Activated CD4-positive, alpha-beta T cell treated with anti-CD3 and anti-CD28 coated beads, Interleukin-2, Interleukin-4, amounts not matched to agents 100 ng/mL and 50 ng/mL, durations not matched to agents 16 hours and 8 hours (primary cell): ENCODE measurements around the gene LRRC3.

Source experiments
- DNase-seq: peaks from one replicate; pipeline ENCODE4 v3.0.0-alpha.2; 2020; ENCODE audit warnings: low spot score

Gene LRRC3

DNA sequence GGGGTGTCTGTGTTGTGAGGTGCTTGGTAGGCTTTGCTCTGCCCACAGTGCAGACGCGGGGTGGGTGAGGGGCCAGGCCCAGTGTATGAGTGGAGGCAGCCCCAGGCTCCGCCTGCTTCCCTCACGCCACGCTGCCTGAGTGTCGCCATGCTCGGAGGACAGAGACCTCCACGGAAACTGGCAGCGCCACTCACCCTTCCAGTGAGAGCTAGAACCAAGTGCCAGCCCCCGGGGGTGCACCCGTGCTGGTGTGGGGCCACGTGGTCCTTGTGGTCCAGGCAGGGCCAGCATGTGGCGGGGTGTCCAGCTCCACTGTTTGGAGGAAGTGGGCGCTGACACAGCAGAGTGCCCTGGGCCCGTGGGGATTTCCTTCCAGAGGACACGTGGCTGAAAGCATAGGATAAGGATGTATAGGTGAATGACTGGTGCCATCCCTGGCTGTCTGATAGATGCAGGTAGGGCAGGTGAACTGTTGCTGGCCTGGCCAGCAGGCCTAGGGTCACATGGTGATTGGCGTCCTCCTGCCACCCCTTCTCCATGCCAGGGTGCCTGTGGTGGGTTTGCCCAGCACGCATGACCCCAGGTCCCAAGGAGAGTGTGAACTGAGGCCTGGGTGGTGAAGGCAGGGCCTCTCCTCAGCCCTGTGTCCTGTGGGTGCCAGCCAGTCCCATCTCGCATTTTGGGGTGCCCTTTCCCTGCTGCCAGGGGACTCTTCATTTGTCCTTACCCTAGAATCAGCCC lies 3.8 kb downstream of the LRRC3 start:
- DNase-seq: no peak

DNA sequence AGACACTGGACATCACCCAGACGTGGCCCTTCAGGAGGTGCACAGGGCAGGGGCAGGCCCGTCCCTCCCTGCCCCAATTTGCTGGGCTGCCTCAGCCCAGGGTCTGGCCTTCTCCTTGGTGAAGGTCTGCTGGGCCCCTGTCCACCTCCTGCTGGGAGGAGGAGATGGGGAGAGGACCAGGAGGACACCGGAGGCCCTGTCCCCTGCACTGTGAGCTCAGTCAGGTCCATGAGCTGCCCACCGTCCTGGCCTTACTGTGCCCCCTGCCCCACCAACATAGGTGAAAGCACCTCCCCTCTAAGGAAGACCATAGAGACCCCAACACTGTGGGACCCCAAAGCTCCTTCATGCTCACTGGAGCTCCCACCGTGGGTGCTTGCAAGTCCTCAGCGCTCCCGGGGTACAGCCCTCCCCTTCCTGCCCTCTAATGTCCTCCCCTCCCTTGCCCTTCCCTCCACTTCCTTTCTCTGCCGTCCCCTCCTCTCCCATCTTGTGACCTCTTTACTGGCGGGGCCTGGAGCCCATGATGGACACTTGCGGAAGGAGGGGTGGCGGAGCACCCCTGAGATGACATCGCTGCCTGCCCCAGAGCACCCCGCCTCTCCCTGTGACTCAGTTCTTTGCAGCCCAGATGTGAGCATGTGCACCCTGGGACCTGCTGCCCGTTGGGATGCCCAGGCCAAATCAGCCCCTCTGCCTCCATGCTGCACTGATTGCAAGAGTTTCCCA lies 4.6 kb downstream of the LRRC3 start:
- no peak for DNase-seq

DNA sequence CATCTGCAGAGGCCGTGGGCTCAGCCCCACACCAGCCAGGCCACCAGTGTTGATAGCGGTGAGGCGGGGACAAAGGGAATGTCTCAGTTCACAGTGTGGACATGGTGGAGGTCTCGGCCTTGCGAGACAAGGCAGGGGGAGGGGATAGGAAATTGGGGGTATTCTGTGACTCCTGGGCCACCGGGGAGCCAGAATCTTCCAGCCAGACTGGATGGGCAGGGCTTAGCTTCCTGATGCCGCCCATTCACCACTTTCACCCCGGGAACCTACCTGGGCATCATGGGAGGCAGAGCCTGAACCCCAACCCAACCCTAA lies 5.1 kb downstream of the LRRC3 start:
- DNase-seq: no peak

DNA sequence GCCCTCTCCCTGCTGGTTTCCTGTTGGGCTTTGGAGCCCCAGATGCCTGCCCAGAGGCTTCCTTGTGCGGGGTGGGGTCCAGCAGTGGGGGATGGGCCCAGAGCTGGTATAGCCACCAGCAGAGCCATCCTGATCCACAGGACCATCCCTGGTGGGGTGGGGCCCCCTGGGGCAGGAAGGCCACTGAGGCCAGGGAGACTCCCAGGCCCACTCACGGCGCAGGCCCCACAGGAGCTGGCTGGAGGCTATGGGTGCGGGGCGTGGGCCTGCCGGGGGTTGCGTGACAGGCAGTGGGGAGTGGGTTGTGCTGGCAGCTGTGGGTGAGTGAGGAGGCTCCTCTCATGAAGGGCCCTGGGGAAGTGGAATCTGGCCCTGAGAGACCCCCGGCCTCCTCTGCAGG lies 5.7 kb downstream of the LRRC3 start:
- no peak for DNase-seq

DNA sequence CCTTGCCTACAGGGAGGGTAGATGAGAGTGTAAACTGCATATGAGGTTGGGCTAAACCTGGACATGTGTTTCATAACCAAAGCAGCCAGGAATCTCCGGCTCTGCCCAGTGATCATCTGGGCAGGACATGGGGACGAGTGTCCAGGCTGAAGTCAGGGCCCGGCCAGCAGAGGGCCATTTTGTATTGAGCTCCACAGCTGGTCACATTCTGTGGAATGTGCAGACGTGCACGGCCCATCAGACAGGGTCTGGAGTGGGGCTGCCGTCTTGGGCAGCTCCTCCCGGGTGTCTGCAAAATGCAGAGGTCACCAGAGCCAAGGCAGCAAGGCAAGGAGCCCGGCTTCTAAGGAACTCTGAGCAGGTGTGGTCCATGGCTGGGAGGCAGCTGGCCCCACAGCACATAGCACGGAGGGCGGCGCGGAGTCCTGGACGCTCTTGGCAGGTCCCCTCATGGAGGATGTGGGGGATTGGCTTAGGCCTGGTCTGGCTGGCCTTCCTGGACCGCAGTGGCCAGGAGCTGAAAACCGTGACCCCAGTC lies 6.2 kb downstream of the LRRC3 start:
- DNase-seq: no peak

DNA sequence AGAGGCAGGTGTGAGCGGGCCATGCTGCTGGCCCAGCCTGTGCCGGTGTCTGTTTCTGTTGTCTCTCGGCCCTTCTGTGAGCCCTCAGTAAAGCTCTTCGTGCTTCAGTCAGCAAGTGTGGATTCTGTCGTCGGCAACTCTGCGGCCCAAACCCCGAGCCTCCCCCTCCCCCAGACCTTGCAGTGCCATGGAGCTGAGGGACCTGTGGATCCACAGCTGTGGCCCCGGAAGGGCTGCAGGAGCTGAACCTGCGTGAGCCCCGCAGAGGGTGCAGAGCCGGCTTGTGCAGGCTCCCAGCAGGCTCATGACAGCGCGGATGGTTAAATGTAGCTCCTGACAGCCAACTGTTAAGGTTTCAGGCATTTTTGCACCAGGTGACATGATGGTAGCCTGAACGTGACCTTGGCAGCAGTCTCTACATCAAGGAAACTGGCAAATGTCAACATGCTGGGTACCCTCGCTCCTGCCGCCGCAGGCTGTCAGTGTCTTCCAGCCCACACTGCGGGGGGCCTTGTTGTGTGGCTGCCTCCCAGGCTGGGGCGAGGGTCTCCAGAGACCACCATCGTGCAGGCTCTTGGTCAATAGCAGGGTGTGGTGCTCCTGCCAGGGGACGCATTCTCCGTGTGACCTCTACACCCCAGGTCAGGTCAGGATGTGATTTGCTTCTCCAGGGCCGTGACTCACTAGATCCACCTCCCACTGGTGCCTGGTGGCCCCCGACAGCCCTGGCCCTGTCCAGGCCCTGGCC lies 7.0 kb downstream of the LRRC3 start:
- no peak for DNase-seq

DNA sequence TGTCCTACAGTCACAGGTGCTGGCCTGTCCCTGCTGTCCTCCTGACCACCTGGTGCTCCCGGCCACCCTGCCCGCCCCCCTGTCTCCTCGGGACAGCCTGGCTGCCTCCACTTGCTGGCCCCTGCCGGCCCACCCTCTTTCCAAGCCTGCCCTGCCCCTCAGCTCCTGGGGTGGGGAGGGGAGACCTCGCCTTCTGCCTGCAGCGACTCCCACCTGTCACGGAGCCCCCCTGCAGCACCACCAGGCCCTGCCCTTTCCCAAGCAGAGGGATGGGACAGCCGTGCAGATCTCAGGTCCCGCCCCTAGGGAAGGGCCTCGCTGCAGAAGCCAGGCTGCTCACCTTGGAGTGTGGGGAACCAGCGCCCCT lies 7.5 kb downstream of the LRRC3 start:
- no peak for DNase-seq

DNA sequence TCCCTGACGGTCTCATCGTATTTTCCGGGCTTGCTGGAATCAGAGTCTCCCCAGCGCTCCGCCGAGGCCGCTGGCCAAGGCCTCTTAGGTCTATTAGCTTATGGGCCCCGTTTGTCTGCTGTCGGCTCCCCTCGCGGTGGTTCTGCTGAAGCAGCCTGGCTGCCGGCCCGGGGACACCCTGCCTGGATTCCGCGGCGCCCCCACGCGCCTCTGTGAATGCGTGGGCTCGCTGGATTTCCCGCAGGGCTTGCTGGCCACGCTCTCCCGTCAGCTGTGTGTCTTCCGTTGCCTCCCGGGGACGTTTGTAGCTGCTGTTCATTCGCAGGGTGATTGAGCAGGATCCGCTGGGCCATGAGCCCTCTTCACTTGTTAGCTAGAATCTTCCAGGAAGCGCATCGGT lies 8.4 kb downstream of the LRRC3 start:
- no peak for DNase-seq

DNA sequence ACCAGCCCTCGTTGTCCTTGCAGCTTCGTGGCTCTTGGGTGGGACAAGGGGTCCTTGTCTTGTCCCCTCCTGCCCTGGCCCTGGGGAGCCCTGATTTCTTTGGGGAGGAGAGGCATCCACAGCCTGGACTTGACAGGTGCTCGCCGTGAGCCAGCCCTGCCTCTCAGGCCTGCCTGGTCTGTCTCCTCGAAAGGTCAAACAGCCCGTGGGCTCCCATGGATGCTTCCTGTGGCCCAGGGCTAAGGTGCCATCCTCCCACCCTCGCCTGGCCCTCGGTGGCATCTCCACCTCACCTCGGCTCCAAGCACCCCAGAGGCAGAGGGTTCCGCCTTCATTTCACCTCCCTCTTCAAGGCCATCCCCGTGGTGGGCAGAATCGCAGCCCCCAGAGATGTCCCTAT lies 9.0 kb downstream of the LRRC3 start:
- no peak for DNase-seq

DNA sequence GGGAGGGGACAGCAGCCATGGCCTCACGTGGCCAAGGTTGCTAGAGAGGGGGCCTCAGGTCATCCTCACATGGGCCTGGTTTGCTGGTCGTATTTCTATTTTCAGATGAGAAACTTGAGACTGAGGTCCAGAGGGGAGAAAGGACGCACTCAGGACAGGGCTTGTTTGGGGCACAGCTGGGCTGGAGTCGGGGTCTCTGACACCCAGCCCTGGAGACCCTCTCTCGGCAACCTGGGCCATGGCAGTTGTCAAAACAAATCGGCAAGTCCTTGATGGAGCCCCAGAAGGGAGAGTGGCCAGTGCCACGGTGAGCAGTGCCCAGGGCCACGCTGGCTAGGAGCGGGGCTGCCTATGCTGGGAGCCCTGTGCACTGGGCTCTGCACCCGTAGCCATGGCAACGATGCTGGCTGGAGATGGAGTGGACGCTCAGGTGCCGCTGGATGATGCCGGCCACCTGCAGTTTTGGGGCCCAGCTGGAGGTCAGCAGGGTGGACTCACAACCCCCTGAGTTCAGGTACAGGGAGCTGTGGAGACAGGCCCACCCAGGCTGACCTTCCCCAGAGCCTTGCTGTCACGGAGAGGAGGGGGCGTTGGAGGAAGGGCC lies 11.1 kb downstream of the LRRC3 start:
- DNase-seq: no peak

DNA sequence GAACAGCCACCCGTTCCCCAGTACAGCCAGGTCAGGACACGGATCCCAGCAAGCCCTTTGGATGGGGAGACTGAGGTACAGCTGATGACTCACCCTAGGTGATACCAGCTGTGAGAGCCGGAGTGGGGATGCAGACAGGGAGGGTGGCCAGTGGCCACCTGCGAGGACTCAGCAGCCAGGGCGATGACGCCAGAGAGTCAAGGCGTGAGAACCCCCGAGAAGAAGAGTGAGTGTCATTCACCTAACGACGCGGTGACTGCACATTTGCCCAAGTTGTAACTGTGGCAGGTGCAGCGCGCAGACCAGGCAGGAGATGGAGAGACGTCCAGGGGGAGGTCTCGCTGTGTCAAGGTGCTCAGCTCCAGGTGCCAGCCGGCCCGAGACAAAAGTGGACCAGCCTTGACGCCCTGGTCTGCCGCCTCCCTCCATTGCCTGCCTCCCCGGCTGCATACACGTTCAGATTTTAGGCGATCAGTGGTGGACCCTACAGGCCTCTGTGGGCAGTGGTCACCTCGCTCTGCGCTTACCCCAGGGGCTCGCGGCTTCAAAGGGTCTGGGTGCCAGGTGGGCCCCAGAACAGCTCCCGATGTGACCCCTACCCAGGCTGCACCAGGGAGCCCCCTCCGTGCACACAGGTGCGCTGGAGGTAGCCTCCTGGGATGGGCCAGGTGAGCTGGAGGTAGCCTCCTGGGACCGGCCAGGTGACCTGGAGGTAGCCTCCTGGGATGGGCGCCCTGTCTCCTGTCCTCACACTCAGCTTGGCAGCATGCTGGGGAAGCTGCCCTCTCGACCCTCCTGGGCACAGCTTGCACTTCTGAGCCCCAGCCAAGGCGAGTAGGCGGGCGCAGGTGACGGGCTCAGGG lies 11.9 kb downstream of the LRRC3 start:
- no peak for DNase-seq

DNA sequence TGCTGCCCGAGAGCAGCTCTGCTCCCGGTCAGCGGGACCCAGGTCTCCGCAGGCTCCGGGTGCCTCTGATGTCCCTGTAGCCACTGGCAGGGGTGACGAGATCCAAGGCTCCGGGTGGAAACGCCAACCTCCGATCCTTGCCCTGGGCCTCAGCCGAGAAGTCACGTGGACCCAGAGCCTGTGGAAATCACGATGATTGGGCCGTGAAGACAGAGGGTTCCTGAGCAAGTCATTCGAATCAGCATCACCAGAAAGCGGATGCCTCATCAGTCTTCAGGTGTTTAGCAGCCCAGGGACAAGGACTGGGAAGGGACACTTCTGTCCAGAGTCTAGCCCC lies 12.5 kb downstream of the LRRC3 start:
- DNase-seq: no peak

DNA sequence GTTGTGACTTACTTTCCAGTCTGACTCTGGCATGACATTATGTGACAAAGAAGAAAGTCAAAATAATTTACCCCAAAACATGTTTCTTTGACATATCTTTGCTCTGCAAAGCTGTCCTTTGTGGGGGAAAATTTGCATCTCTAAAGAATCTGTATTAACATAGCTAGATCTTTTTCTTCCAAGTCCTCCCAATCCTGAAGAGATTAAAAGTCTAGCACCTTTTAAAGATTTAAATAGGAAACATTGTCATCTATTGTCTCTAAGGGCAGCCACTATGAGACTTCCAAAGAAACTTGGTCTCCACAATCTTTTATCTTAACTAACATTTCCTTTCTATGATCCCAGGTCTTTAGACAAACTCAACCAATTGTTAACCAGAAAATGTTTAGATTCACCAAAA lies 16.0 kb downstream of the LRRC3 start:
- no peak for DNase-seq

DNA sequence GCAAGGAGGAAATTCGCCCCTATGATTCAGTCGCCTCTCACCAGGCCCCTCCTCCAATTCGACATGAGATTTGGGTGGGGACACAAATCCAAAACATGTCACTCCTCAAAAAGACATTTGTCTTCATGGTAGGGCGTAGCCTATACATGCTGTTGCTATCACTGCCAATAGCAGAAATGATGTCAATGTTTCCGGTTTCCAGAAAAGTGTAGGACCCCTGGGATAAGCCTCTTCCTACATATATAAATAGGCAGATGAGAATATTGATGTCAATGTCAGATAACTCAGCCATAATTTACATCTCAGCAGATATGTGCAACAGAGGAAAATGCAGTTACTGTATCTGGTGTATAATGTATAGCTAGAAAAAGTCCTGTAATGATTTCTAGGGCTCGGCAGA lies 16.7 kb downstream of the LRRC3 start:
- no peak for DNase-seq

DNA sequence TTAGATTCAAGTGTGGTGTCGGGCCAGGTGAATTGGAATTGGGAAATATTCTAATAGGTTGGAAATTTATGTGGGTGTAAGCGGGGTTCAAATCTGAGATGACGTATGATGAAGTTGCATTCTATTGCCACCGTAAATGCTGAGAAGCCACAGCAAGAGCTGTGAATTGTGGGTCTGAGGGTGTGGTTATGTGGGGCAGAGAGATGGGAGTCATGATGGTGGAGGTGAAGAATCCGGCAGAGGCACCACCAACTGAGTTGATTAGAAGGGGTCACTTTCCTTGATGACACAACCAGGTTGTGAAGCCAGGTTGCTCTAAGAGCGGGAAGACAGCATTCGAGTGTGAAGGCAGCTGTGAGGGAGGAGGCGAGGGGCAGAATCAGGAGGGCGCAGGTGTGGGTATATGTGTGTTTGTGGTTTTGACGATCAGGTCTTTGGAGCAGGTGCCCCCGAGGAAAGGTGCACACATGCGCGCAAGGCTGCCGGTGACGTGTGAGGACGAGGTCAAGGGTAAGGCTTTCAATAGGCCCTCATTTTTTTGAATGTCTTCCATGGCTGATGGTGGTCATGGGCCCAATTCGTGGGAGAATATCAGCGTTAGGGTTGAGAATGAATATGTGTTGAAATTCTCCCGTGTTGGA lies 18.7 kb downstream of the LRRC3 start:
- no peak for DNase-seq

DNA sequence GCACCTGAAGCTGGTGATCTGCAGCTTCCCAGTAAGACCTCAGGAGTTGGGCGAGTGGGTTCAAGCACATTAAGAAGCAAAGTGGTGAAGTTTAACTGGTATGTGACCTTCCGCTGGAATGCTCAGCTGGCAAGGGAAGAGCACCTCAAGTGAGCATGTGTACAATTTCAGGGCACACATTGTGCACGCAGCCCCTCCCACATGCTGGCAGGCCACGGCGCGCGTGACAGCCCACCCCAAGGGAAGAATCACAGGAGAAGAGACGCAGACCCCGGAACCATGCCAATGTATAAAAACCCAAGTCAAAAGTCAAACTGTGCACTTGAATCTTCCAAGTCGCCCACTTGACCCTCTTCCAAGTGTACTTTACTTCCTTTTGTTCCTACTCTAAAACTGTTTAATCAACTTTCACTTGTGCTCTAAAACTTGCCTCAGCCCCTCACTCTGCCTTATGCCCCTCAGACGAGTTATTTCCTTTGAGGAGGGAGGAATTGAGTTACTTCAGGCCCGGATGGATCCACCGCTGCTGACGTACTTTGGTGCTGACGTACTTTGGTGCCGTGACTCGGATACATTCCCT lies 20.0 kb downstream of the LRRC3 start:
- no peak for DNase-seq

DNA sequence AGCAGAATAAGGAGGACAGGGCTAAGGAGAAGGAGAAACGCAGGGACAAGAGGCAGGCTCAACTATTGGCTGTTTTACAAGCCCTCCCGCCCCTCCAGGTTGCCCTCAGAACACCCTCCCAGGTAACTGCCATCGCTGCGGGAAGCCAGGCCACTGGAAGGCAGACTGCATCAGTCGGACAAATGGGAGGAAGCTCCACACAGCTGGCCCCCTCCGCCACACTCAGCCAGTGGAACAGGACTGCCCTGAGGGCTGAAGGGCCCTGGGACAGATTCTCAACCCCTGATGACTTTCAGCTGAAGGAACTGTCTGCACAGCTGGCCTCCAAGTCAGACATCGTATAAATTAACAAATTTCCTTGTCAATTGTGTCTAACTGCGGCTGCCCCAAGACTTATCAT lies 21.8 kb downstream of the LRRC3 start:
- DNase-seq: no peak

DNA sequence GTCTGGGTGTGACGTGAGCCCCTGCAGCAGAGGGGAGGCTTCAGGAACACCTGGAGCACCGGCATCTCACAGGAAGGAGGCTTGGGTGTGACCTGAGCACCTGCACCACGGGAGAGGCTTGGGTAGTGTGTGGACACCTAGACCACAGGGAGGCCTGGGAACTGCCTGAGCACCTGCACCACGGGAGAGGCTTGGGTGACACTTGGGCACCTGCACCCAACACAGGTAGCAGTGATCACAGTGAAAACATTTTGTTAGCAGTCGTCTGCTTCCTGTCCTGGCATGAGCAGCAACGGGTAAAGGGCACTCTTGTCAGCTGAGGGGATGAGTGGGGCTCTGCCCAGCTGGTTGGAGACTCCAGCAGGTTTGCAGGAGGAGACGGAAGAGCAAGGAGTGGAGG lies 22.4 kb downstream of the LRRC3 start:
- DNase-seq: no peak

DNA sequence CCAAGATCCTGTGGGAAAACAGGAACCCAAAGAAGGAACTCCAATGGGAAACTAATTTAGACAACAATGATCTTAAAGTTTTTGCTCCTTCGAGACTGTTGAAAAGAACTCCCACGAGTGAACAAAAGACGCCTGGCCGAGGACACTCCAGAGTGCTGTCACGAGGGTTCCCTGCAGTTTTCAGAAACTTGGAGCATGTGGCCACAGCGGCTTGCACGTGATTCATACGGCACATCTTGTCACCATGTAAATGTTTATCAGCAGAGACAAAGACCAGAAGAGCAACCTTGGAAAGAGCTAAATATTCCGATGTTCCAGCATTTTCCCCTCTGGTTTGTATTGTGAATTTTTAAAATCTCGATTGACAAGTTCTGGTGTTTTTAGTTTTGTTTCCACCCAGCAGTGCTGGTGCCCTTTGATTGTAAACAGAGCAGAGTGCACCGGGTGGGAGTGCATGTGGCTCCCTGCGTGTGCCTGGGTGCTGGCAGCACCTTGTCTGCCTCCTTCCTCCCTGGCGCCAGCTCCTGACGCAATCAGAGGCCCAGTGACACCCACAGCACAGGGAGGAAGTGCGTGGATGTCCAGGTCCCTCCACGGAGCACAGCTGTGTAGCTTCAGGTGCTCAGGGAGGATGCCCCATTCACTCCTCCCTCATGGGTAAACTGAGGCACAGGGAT lies 23.0 kb downstream of the LRRC3 start:
- DNase-seq: no peak

DNA sequence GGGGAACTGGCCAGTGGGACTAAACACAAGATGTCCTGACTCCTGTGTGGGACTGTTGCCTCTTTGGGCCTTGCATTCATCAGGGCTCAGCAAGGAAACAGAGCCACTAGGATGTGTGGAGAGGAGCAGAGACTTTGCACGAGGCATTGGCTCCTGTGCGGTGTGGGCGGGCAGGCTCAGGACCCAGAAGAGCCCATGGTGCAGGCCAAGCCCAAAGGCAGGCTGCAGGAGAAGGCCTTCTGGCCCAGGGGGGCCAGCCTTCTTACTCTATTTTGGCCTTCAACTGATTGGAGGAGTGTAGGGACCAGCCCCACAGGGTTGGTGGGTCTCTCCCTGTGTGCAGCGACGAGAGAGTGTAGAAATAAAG lies 23.5 kb downstream of the LRRC3 start:
- no peak for DNase-seq
